Measurements from ENCODE around the gene P2RY11.

Gene P2RY11

GRCh38 chr19:10111405-10111811 lies at the start of gene P2RY11:
TSS of gene P2RY11 (plus strand) at chr19:10111693. CDS start at chr19:10111722, 29 bp downstream.
- H3K27ac ChIP-seq = no peak within 1 kb of the TSS
- DNase-seq (ENCODE audit: low read depth, low spot score) = no peak

GRCh38 chr19:10061717-10062310 lies 49.7 kb upstream of the P2RY11 start:
- H3K27ac ChIP-seq = no peak overlapping the region
- DNase-seq (ENCODE audit: low read depth, low spot score) = no peak

- DNase-seq (ENCODE audit: low read depth, low spot score) = no peak
These were observed 43.3 kb upstream of the P2RY11 start for GRCh38 chr19:10068205-10068604.

GRCh38 chr19:10069046-10069445 lies 42.4 kb upstream of the P2RY11 start:
- no peak overlapping the region for H3K27ac ChIP-seq
- DNase-seq (ENCODE audit: low read depth, low spot score) = no peak

More at GRCh38 chr19:10068205-10068604, 43.3 kb upstream of the P2RY11 start:
- H3K27ac ChIP-seq = no peak overlapping the region

GRCh38 chr19:10070730-10071446 lies 40.6 kb upstream of the P2RY11 start:
- no peak overlapping the region for H3K27ac ChIP-seq
- DNase-seq (ENCODE audit: low read depth, low spot score) = no peak

GRCh38 chr19:10074153-10074552 lies 37.3 kb upstream of the P2RY11 start:
- no peak overlapping the region for H3K27ac ChIP-seq
- DNase-seq (ENCODE audit: low read depth, low spot score) = no peak

- no peak overlapping the region for H3K27ac ChIP-seq
- DNase-seq (ENCODE audit: low read depth, low spot score) = no peak
These were observed 35.0 kb upstream of the P2RY11 start for GRCh38 chr19:10076535-10076934.

- no peak overlapping the region for H3K27ac ChIP-seq
- DNase-seq (ENCODE audit: low read depth, low spot score) = no peak
These were observed 33.2 kb upstream of the P2RY11 start for GRCh38 chr19:10078329-10078728.

GRCh38 chr19:10079031-10079453 lies 32.5 kb upstream of the P2RY11 start:
- no peak for DNase-seq (ENCODE audit: low read depth, low spot score)

GRCh38 chr19:10083911-10084310 lies 27.6 kb upstream of the P2RY11 start:
- H3K27ac ChIP-seq = no peak overlapping the region
- DNase-seq (ENCODE audit: low read depth, low spot score) = no peak

More at GRCh38 chr19:10079031-10079453, 32.5 kb upstream of the P2RY11 start:
- H3K27ac ChIP-seq = no peak overlapping the region

- no peak for DNase-seq (ENCODE audit: low read depth, low spot score)
- no peak overlapping the region for H3K27ac ChIP-seq
These were observed 26.7 kb upstream of the P2RY11 start for GRCh38 chr19:10084803-10085202.

- no peak for DNase-seq (ENCODE audit: low read depth, low spot score)
- no peak within 1 kb of the TSS for H3K27ac ChIP-seq
These were observed 25.6 kb upstream of the P2RY11 start, which contains the start of gene SHFL for GRCh38 chr19:10085641-10086590. TSS of gene SHFL (plus strand) at chr19:10086317. CDS start at chr19:10086428, 111 bp downstream.

GRCh38 chr19:10086591-10087192 lies 24.8 kb upstream of the P2RY11 start:
- no peak for DNase-seq (ENCODE audit: low read depth, low spot score)

GRCh38 chr19:10087296-10088061 lies 24.0 kb upstream of the P2RY11 start:
- no peak overlapping the region for H3K27ac ChIP-seq
- DNase-seq (ENCODE audit: low read depth, low spot score) = no peak

More at GRCh38 chr19:10086591-10087192, 24.8 kb upstream of the P2RY11 start:
- H3K27ac ChIP-seq = no peak overlapping the region

- no peak overlapping the region for H3K27ac ChIP-seq
- DNase-seq (ENCODE audit: low read depth, low spot score) = no peak
These were observed 22.4 kb upstream of the P2RY11 start for GRCh38 chr19:10088949-10089554.

GRCh38 chr19:10089801-10090375 lies 21.6 kb upstream of the P2RY11 start:
- H3K27ac ChIP-seq = no peak overlapping the region
- DNase-seq (ENCODE audit: low read depth, low spot score) = no peak

- H3K27ac ChIP-seq = no peak overlapping the region
- no peak for DNase-seq (ENCODE audit: low read depth, low spot score)
These were observed 20.2 kb upstream of the P2RY11 start for GRCh38 chr19:10091370-10091687.

GRCh38 chr19:10091895-10092641 lies 19.4 kb upstream of the P2RY11 start:
- H3K27ac ChIP-seq = no peak overlapping the region
- DNase-seq (ENCODE audit: low read depth, low spot score) = no peak
